CD8-positive, alpha-beta memory T cell (primary cell): ENCODE results near the gene TOM1L1. TPM values are rescaled to one million over a fixed set of nuclear protein-coding genes. Genes with fewer than 3 reads are reported as not detected.

Experiments used
- CTCF ChIA-PET: fragments of 350-600 bp; sonication (Branson Sonifier 250); formaldehyde crosslinking; loops from one replicate; lab custom pipeline; 2021; ENCODE audit warnings: antibody characterized with exemption; lab: Charles Lee
- POLR2A ChIA-PET: fragments of 350-600 bp; sonication (Branson Sonifier 250); formaldehyde crosslinking; loops from one replicate; lab custom pipeline; 2021; ENCODE audit warnings: antibody characterized with exemption; lab: Charles Lee
- DNase-seq, 5 donors: peaks; one replicate each; pipeline versions ENCODE4 v3.0.0 to v3.0.0-alpha.2; 2020 to 2022; ENCODE audit warnings: mixed read lengths in 1 of 5
- H3K27ac ChIP-seq: one replicate; pipeline ENCODE4 v1.7.0; 2013; ENCODE audit warnings: low read depth, mild to moderate bottlenecking, low read length, moderate library complexity
- H3K27me3 ChIP-seq: 2 replicates; pipeline ENCODE4 v1.7.0; 2013; ENCODE audit warnings: low read length, mild to moderate bottlenecking; ENCODE audit not compliant: insufficient read depth, poor library complexity, severe bottlenecking
- H3K36me3 ChIP-seq: 2 replicates; pipeline ENCODE4 v1.7.0; 2013; ENCODE audit warnings: mild to moderate bottlenecking, low read length, moderate library complexity; ENCODE audit not compliant: insufficient read depth
- H3K4me1 ChIP-seq: 2 replicates; pipeline ENCODE4 v1.7.0; 2013; ENCODE audit warnings: mild to moderate bottlenecking, low read length, moderate library complexity; ENCODE audit not compliant: insufficient read depth
- H3K4me3 ChIP-seq: 2 replicates; pipeline ENCODE4 v1.7.0; 2013; ENCODE audit warnings: mild to moderate bottlenecking, low read length
- H3K9me3 ChIP-seq: 2 replicates; pipeline ENCODE4 v1.7.0; 2013; ENCODE audit warnings: mild to moderate bottlenecking, low read length
- H3K27ac Mint-ChIP-seq, 8 donors: one replicate each; pipeline ENCODE4 v1.8.0; 2020 to 2021; ENCODE audit warnings: mixed read lengths in 8 of 8, mild to moderate bottlenecking in 6 of 8, inconsistent platforms in 3 of 8, moderate library complexity in 3 of 8
- H3K27me3 Mint-ChIP-seq, 2 donors: one replicate each; pipeline ENCODE4 v1.8.0; 2020 to 2021; ENCODE audit warnings: mixed read lengths in 2 of 2, mild to moderate bottlenecking in 1 of 2, moderate library complexity in 1 of 2
- H3K36me3 Mint-ChIP-seq, 3 donors: one replicate each; pipeline ENCODE4 v1.8.0; 2020 to 2021; ENCODE audit warnings: mixed read lengths in 3 of 3, inconsistent platforms in 1 of 3, mild to moderate bottlenecking in 1 of 3
- H3K4me1 Mint-ChIP-seq, 3 donors: one replicate each; pipeline ENCODE4 v1.8.0; 2020 to 2021; ENCODE audit warnings: mixed read lengths in 3 of 3, inconsistent platforms in 1 of 3, mild to moderate bottlenecking in 1 of 3
- H3K4me3 Mint-ChIP-seq, 7 donors: one replicate each; pipeline ENCODE4 v1.8.0; 2020 to 2021; ENCODE audit warnings: mixed read lengths in 7 of 7, mild to moderate bottlenecking in 6 of 7, moderate library complexity in 4 of 7, inconsistent platforms in 2 of 7
- H3K9me3 Mint-ChIP-seq, 5 donors: one replicate each; pipeline ENCODE4 v1.8.0; 2020 to 2022; ENCODE audit warnings: mixed read lengths in 5 of 5, mild to moderate bottlenecking in 3 of 5, moderate library complexity in 2 of 5, inconsistent platforms in 1 of 5
- polyA plus RNA-seq: library from polyadenylated mRNA; unstranded; fragments of 300-500 nt; fragmentation: Illumina TruSeq; gene quantifications from one replicate; pipeline ENCODE4 v1.2.3, GENCODE V29; 2021
- total RNA-seq, 2 experiments: library from RNA; stranded (reverse); gene quantifications; one replicate each; pipeline ENCODE4 v1.2.3, GENCODE V29; 2021

TOM1L1 gene
- total and polyA plus RNA-seq, 3 experiments from 2014 or later, result 0.33 TPM; not detected in 2

- no peak for DNase-seq
- Mint-ChIP-seq H3K27me3 (peaks cover 0 to 14% of the 10 kb centered on the region in 2 donors), H3K9me3 (no peaks in the 10 kb centered on the region), H3K4me1 (no peaks in the 10 kb centered on the region), H3K36me3 (no peaks in the 10 kb centered on the region), H3K27ac (no peak overlapping the region), H3K4me3 (no peak overlapping the region)
- Histone ChIP-seq H3K27ac (no peak overlapping the region), H3K27me3 (no peaks in the 10 kb centered on the region), H3K9me3 (no peaks in the 10 kb centered on the region), H3K36me3 (no peaks in the 10 kb centered on the region), H3K4me1 (no peaks in the 10 kb centered on the region), H3K4me3 (no peak overlapping the region)
- POLR2A ChIA-PET, result no interaction called here
- CTCF ChIA-PET, result no interaction called here
Measured at GRCh38 chr17:54937426-54937825, 36.8 kb downstream of the TOM1L1 start.

DNA sequence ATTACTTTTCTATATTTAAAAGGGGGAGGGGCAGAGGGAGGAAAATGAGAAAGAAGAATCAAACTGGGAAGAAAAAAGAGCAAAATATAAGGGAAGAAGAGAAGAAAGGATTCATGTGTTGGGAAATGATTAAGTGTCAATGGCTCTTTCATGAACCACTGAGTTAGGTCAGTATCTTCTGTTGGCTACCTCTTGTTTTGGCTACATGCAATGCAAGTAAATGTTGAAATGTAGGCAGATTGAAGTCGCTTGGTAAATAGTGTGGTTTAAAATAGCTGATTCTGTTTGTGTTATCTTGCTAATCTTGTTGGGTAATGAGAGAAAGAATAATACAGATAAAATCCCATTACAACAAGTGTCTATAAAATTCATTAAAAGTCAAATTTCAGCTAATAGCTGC, 40.6 kb downstream of the TOM1L1 start:
- H3K9me3 ChIP-seq, result no peaks in the 10 kb centered on the region
- peaks cover 8 to 13% of the 10 kb centered on the region in 2 donors for H3K27me3 Mint-ChIP-seq
- H3K4me3 Mint-ChIP-seq, result no peak overlapping the region
- CTCF ChIA-PET, result no interaction called here
- no peaks in the 10 kb centered on the region for H3K36me3 ChIP-seq
- no peak for DNase-seq
- no peaks in the 10 kb centered on the region for H3K9me3 Mint-ChIP-seq
- POLR2A ChIA-PET, result no interaction called here
- H3K4me1 ChIP-seq, result no peaks in the 10 kb centered on the region
- H3K27ac Mint-ChIP-seq, result peak overlapping the region in 1 of 8 donors; percentile 14
- no peaks in the 10 kb centered on the region for H3K4me1 Mint-ChIP-seq
- H3K4me3 ChIP-seq, result no peak overlapping the region
- no peaks in the 10 kb centered on the region for H3K27me3 ChIP-seq
- H3K27ac ChIP-seq, result no peak overlapping the region
- H3K36me3 Mint-ChIP-seq, result no peaks in the 10 kb centered on the region

- H3K4me1 Mint-ChIP-seq, result no peaks in the 10 kb centered on the region
- no peaks in the 10 kb centered on the region for H3K4me1 ChIP-seq
- no peaks in the 10 kb centered on the region for H3K27me3 ChIP-seq
- no peak for DNase-seq
- no peak overlapping the region for H3K4me3 ChIP-seq
- no peaks in the 10 kb centered on the region for H3K36me3 ChIP-seq
- no peaks in the 10 kb centered on the region for H3K9me3 ChIP-seq
- H3K27me3 Mint-ChIP-seq, result peaks cover 13 to 29% of the 10 kb centered on the region in 2 donors
- H3K9me3 Mint-ChIP-seq, result no peaks in the 10 kb centered on the region
- no peak overlapping the region for H3K27ac Mint-ChIP-seq
- no peak overlapping the region for H3K27ac ChIP-seq
- no peak overlapping the region for H3K4me3 Mint-ChIP-seq
- CTCF ChIA-PET, result no interaction called here
- peaks cover 0 to 4% (median 0%) of the 10 kb centered on the region in 3 donors for H3K36me3 Mint-ChIP-seq
- POLR2A ChIA-PET, result no interaction called here
Measured at GRCh38 chr17:54944796-54945195, 44.1 kb downstream of the TOM1L1 start.

DNA sequence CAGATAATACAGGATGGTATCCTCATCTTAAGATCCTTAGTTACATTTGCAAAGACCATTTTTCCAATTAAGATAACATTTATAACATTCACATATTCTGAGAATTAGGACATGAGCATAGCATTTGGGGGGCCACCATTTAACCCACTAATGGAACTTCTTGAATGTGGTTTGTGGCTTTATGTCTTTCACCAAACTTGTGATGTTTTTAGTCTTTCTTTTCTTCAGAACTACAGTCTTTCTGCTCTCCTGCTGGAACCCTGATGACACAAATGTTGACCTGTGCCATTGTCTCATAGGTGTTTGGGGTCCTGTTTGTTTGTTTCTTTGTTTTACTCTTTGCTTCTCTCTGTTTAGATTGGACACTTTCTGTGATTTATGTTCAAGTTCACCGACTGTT, 44.6 kb downstream of the TOM1L1 start:
- H3K27ac Mint-ChIP-seq, result no peak overlapping the region
- Histone ChIP-seq H3K27me3 (no peaks in the 10 kb centered on the region), H3K27ac (no peak overlapping the region), H3K4me3 (no peak overlapping the region), H3K9me3 (no peaks in the 10 kb centered on the region), H3K4me1 (no peaks in the 10 kb centered on the region), H3K36me3 (no peaks in the 10 kb centered on the region)
- CTCF ChIA-PET, result no interaction called here
- H3K4me3 Mint-ChIP-seq, result no peak overlapping the region
- no peak for DNase-seq
- peaks cover 0 to 4% (median 0%) of the 10 kb centered on the region in 3 donors for H3K36me3 Mint-ChIP-seq
- POLR2A ChIA-PET, result no interaction called here
- no peaks in the 10 kb centered on the region for H3K9me3 Mint-ChIP-seq
- H3K27me3 Mint-ChIP-seq, result peaks cover 13 to 29% of the 10 kb centered on the region in 2 donors
- H3K4me1 Mint-ChIP-seq, result no peaks in the 10 kb centered on the region

GRCh38 chr17:54945671-54946070, 45.0 kb downstream of the TOM1L1 start:
- CTCF ChIA-PET, result no interaction called here
- no peak for DNase-seq
- H3K4me3 ChIP-seq, result no peak overlapping the region
- H3K4me3 Mint-ChIP-seq, result no peak overlapping the region
- H3K27ac Mint-ChIP-seq, result no peak overlapping the region
- no peaks in the 10 kb centered on the region for H3K9me3 ChIP-seq
- no peak overlapping the region for H3K27ac ChIP-seq
- H3K27me3 Mint-ChIP-seq, result peaks cover 13 to 29% of the 10 kb centered on the region in 2 donors
- H3K36me3 ChIP-seq, result no peaks in the 10 kb centered on the region
- H3K9me3 Mint-ChIP-seq, result no peaks in the 10 kb centered on the region
- POLR2A ChIA-PET, result no interaction called here
- no peaks in the 10 kb centered on the region for H3K4me1 Mint-ChIP-seq
- H3K27me3 ChIP-seq, result no peaks in the 10 kb centered on the region
- no peaks in the 10 kb centered on the region for H3K4me1 ChIP-seq
- H3K36me3 Mint-ChIP-seq, result peaks cover 0 to 4% (median 0%) of the 10 kb centered on the region in 3 donors

DNA sequence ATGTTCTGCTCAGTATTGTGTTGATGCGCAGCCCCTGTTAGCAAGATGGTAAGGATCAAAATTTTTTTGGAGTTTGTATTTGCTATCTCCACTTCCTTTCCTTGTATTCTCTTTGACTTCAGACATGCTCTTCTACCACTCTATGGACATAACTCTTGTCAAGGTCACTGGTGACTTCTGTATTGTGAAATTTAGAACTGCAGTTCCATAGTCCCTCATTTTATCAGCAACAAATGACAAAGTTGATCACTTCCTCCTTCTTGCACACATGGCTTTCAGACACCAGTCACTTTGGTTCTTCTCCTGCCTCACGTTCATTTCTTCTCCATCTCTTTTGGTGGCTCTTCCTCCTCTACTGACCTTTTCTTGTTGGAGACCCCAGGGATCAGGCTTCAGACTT, 46.7 kb downstream of the TOM1L1 start:
- no peaks in the 10 kb centered on the region for H3K4me1 Mint-ChIP-seq
- Histone ChIP-seq H3K27ac (no peak overlapping the region), H3K9me3 (no peaks in the 10 kb centered on the region), H3K36me3 (no peaks in the 10 kb centered on the region), H3K27me3 (no peaks in the 10 kb centered on the region), H3K4me1 (no peaks in the 10 kb centered on the region), H3K4me3 (no peak overlapping the region)
- H3K27me3 Mint-ChIP-seq, result peaks cover 13 to 25% of the 10 kb centered on the region in 2 donors
- peak overlapping the region in 1 of 8 donors; percentile 1 for H3K27ac Mint-ChIP-seq
- H3K9me3 Mint-ChIP-seq, result no peaks in the 10 kb centered on the region
- DNase-seq, result no peak
- no peak overlapping the region for H3K4me3 Mint-ChIP-seq
- peaks cover 0 to 5% (median 4%) of the 10 kb centered on the region in 3 donors for H3K36me3 Mint-ChIP-seq
- ChIA-PET CTCF (no interaction called here), POLR2A (no interaction called here)

DNA sequence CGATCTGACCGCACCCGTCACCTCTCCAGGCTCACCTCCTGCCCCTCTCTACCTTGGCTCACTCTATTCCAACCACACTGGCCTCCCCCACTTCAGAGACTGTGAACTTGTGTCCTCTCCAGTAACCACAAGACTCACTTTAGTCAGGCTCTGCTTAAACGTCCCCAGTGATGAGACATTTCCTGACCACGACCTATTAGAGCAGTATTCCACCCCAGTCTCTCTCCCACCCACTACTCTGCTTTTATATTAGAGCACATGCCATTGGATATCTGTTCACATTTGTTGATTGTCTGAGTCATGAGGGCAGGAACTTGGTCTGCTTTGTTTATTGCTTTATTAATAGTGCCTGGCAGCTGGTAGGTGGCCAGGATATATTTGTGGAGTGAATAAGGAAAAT, 47.7 kb downstream of the TOM1L1 start:
- no peak for DNase-seq
- ChIA-PET POLR2A (no interaction called here), CTCF (no interaction called here)
- Mint-ChIP-seq H3K27me3 (peaks cover 9 to 25% of the 10 kb centered on the region in 2 donors), H3K27ac (no peak overlapping the region), H3K9me3 (no peaks in the 10 kb centered on the region), H3K36me3 (peaks cover 0 to 6% (median 4%) of the 10 kb centered on the region in 3 donors), H3K4me3 (no peak overlapping the region), H3K4me1 (no peaks in the 10 kb centered on the region)
- H3K27ac ChIP-seq, result no peak overlapping the region
- H3K4me1 ChIP-seq, result no peaks in the 10 kb centered on the region
- H3K9me3 ChIP-seq, result no peaks in the 10 kb centered on the region
- no peaks in the 10 kb centered on the region for H3K27me3 ChIP-seq
- no peak overlapping the region for H3K4me3 ChIP-seq
- H3K36me3 ChIP-seq, result no peaks in the 10 kb centered on the region

GRCh38 chr17:54950116-54950515, 49.5 kb downstream of the TOM1L1 start:
- Mint-ChIP-seq H3K27ac (no peak overlapping the region), H3K27me3 (peaks cover 9 to 25% of the 10 kb centered on the region in 2 donors), H3K9me3 (no peaks in the 10 kb centered on the region), H3K4me3 (no peak overlapping the region), H3K36me3 (peaks cover 0 to 11% (median 4%) of the 10 kb centered on the region in 3 donors), H3K4me1 (no peaks in the 10 kb centered on the region)
- Histone ChIP-seq H3K4me1 (no peaks in the 10 kb centered on the region), H3K36me3 (no peaks in the 10 kb centered on the region), H3K27ac (no peak overlapping the region), H3K4me3 (no peak overlapping the region), H3K27me3 (no peaks in the 10 kb centered on the region), H3K9me3 (no peaks in the 10 kb centered on the region)
- no peak for DNase-seq
- ChIA-PET POLR2A (no interaction called here), CTCF (no interaction called here)

DNA sequence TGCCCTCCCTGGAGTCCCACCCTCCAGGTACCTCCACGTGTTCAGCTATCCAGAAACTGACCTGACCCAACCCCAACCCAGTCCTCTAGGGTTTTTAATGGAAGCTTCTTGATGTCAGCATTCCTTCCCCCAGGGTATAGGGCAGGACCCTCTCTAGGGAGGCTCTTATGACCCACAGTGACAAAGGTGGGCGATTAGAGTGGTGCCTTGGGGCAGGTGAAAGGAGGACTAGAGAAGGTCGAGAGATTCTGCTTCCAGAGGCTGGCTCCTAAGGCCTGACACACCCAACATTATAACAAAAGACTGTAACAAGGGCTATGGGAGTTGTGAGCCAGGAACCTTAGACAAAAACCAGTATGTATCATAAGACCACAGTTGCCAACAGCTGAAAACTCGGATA, 50.6 kb downstream of the TOM1L1 start:
- CTCF ChIA-PET, result no interaction called here
- Mint-ChIP-seq H3K9me3 (no peaks in the 10 kb centered on the region), H3K4me1 (no peaks in the 10 kb centered on the region), H3K36me3 (peaks cover 0 to 11% (median 4%) of the 10 kb centered on the region in 3 donors), H3K27me3 (peaks cover 4 to 17% of the 10 kb centered on the region in 2 donors), H3K4me3 (no peak overlapping the region), H3K27ac (no peak overlapping the region)
- Histone ChIP-seq H3K4me3 (no peak overlapping the region), H3K27me3 (no peaks in the 10 kb centered on the region), H3K9me3 (no peaks in the 10 kb centered on the region), H3K36me3 (no peaks in the 10 kb centered on the region), H3K27ac (no peak overlapping the region), H3K4me1 (no peaks in the 10 kb centered on the region)
- DNase-seq, result no peak
- POLR2A ChIA-PET, result no interaction called here
